ENCODE results near the gene PAQR8.

The PAQR8 gene

GRCh38 chr6:52403627-52404026 is 41.7 kb downstream of the PAQR8 start:
- Histone ChIP-seq H3K27ac (ENCODE audit: low read depth, low read length) (no peak overlapping the region), H3K4me1 (ENCODE audit: control insufficient read depth in 1 of 2, insufficient read depth in 2 of 2, low read length in 2 of 2) (peaks cover 25 to 40% of the 10 kb centered on the region in 2 donors), H3K27me3 (ENCODE audit: control insufficient read depth in 1 of 2, insufficient read depth in 2 of 2, low read length in 2 of 2) (no peaks in the 10 kb centered on the region), H3K36me3 (ENCODE audit: control insufficient read depth in 1 of 2, insufficient read depth in 2 of 2, low read length in 2 of 2) (peaks cover 4 to 26% of the 10 kb centered on the region in 2 donors), H3K9me3 (ENCODE audit: control insufficient read depth in 1 of 2, low read length in 2 of 2) (no peaks in the 10 kb centered on the region), H3K9ac (ENCODE audit: low read depth in 1 of 2, low read length in 2 of 2) (no peak overlapping the region), H3K4me3 (ENCODE audit: low read depth in 1 of 2, low read length in 2 of 2) (no peak overlapping the region)

- Histone ChIP-seq H3K4me3 (ENCODE audit: low read depth in 1 of 2, low read length in 2 of 2) (no peak overlapping the region), H3K4me1 (ENCODE audit: control insufficient read depth in 1 of 2, insufficient read depth in 2 of 2, low read length in 2 of 2) (peaks cover 16 to 25% of the 10 kb centered on the region in 2 donors), H3K27ac (ENCODE audit: low read depth, low read length) (no peak overlapping the region), H3K9ac (ENCODE audit: low read depth in 1 of 2, low read length in 2 of 2) (no peak overlapping the region), H3K36me3 (ENCODE audit: control insufficient read depth in 1 of 2, insufficient read depth in 2 of 2, low read length in 2 of 2) (peaks cover 4 to 26% of the 10 kb centered on the region in 2 donors), H3K27me3 (ENCODE audit: control insufficient read depth in 1 of 2, insufficient read depth in 2 of 2, low read length in 2 of 2) (no peaks in the 10 kb centered on the region), H3K9me3 (ENCODE audit: control insufficient read depth in 1 of 2, low read length in 2 of 2) (no peaks in the 10 kb centered on the region)
These were observed 43.3 kb downstream of the PAQR8 start for GRCh38 chr6:52405243-52405642.

DNA sequence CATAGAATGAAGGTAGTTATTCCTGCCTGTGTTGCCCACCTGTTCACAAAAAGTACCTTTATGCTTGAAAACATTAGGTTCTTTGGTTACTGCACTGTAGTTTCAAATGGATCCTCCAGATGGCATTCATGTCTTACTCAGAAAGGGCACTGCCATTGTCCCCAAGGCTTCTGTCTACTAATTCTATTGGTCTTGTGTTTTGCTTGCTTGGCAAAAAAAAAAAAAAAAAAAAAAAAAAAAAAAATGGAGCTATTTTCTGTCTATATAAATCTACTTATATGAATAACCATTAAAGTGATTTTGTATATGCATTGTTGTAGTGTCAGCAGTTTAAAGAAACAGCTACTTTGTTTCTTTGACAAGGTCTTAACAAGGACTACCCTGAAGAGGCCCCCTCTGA is 45.5 kb downstream of the PAQR8 start:
- H3K27me3 ChIP-seq (ENCODE audit: control insufficient read depth in 1 of 2, insufficient read depth in 2 of 2, low read length in 2 of 2), result no peaks in the 10 kb centered on the region
- no peak overlapping the region for H3K9ac ChIP-seq (ENCODE audit: low read depth in 1 of 2, low read length in 2 of 2)
- H3K4me3 ChIP-seq (ENCODE audit: low read depth in 1 of 2, low read length in 2 of 2), result no peak overlapping the region
- no peak overlapping the region for H3K27ac ChIP-seq (ENCODE audit: low read depth, low read length)
- H3K4me1 ChIP-seq (ENCODE audit: control insufficient read depth in 1 of 2, insufficient read depth in 2 of 2, low read length in 2 of 2), result peaks cover 13 to 14% of the 10 kb centered on the region in 2 donors
- H3K36me3 ChIP-seq (ENCODE audit: control insufficient read depth in 1 of 2, insufficient read depth in 2 of 2, low read length in 2 of 2), result peaks cover 4 to 26% of the 10 kb centered on the region in 2 donors
- H3K9me3 ChIP-seq (ENCODE audit: control insufficient read depth in 1 of 2, low read length in 2 of 2), result no peaks in the 10 kb centered on the region

GRCh38 chr6:52409499-52409898 is 47.5 kb downstream of the PAQR8 start:
- Histone ChIP-seq H3K9me3 (ENCODE audit: control insufficient read depth in 1 of 2, low read length in 2 of 2) (no peaks in the 10 kb centered on the region), H3K27me3 (ENCODE audit: control insufficient read depth in 1 of 2, insufficient read depth in 2 of 2, low read length in 2 of 2) (peaks cover 0 to 2% of the 10 kb centered on the region in 2 donors), H3K4me1 (ENCODE audit: control insufficient read depth in 1 of 2, insufficient read depth in 2 of 2, low read length in 2 of 2) (no peaks in the 10 kb centered on the region), H3K36me3 (ENCODE audit: control insufficient read depth in 1 of 2, insufficient read depth in 2 of 2, low read length in 2 of 2) (peaks cover 4 to 13% of the 10 kb centered on the region in 2 donors), H3K9ac (ENCODE audit: low read depth in 1 of 2, low read length in 2 of 2) (no peak overlapping the region), H3K4me3 (ENCODE audit: low read depth in 1 of 2, low read length in 2 of 2) (no peak overlapping the region), H3K27ac (ENCODE audit: low read depth, low read length) (no peak overlapping the region)

DNA sequence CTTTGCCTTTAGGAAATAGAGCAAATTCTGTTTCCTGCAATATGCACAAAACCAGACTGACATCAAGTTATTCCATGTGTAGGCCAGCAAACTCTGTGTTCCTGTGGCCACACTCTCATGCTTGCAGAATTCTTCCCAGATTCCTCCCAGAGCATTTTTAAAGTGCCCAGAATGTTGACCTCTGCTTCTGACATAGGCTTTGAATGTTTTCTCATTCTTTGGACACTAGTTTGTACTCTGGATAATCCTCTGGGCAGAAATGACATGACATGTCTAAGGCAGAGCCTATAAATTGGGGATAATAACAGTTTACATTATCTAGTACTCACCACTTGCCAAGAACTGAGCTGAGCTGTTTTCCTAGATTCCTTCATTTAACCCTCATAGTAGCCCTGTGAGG is 49.0 kb downstream of the PAQR8 start:
- H3K4me3 ChIP-seq (ENCODE audit: low read depth in 1 of 2, low read length in 2 of 2), result no peak overlapping the region
- peaks cover 0 to 4% of the 10 kb centered on the region in 2 donors for H3K36me3 ChIP-seq (ENCODE audit: control insufficient read depth in 1 of 2, insufficient read depth in 2 of 2, low read length in 2 of 2)
- no peak overlapping the region for H3K27ac ChIP-seq (ENCODE audit: low read depth, low read length)
- H3K27me3 ChIP-seq (ENCODE audit: control insufficient read depth in 1 of 2, insufficient read depth in 2 of 2, low read length in 2 of 2), result peaks cover 0 to 2% of the 10 kb centered on the region in 2 donors
- H3K4me1 ChIP-seq (ENCODE audit: control insufficient read depth in 1 of 2, insufficient read depth in 2 of 2, low read length in 2 of 2), result peaks cover under 1 to 6% of the 10 kb centered on the region in 2 donors
- no peaks in the 10 kb centered on the region for H3K9me3 ChIP-seq (ENCODE audit: control insufficient read depth in 1 of 2, low read length in 2 of 2)
- no peak overlapping the region for H3K9ac ChIP-seq (ENCODE audit: low read depth in 1 of 2, low read length in 2 of 2)

GRCh38 chr6:52411911-52412310 is 50.0 kb downstream of the PAQR8 start:
- no peaks in the 10 kb centered on the region for H3K9me3 ChIP-seq (ENCODE audit: control insufficient read depth in 1 of 2, low read length in 2 of 2)
- H3K27me3 ChIP-seq (ENCODE audit: control insufficient read depth in 1 of 2, insufficient read depth in 2 of 2, low read length in 2 of 2), result peaks cover 0 to 2% of the 10 kb centered on the region in 2 donors
- no peak overlapping the region for H3K4me3 ChIP-seq (ENCODE audit: low read depth in 1 of 2, low read length in 2 of 2)
- H3K27ac ChIP-seq (ENCODE audit: low read depth, low read length), result no peak overlapping the region
- H3K9ac ChIP-seq (ENCODE audit: low read depth in 1 of 2, low read length in 2 of 2), result no peak overlapping the region
- H3K36me3 ChIP-seq (ENCODE audit: control insufficient read depth in 1 of 2, insufficient read depth in 2 of 2, low read length in 2 of 2), result peaks cover 0 to 4% of the 10 kb centered on the region in 2 donors
- peaks cover 10 to 15% of the 10 kb centered on the region in 2 donors for H3K4me1 ChIP-seq (ENCODE audit: control insufficient read depth in 1 of 2, insufficient read depth in 2 of 2, low read length in 2 of 2)

GRCh38 chr6:52415333-52415732 is 53.4 kb downstream of the PAQR8 start:
- Histone ChIP-seq H3K9ac (ENCODE audit: low read depth in 1 of 2, low read length in 2 of 2) (no peak overlapping the region), H3K27me3 (ENCODE audit: control insufficient read depth in 1 of 2, insufficient read depth in 2 of 2, low read length in 2 of 2) (peaks cover 0 to 2% of the 10 kb centered on the region in 2 donors), H3K9me3 (ENCODE audit: control insufficient read depth in 1 of 2, low read length in 2 of 2) (no peaks in the 10 kb centered on the region), H3K4me3 (ENCODE audit: low read depth in 1 of 2, low read length in 2 of 2) (no peak overlapping the region), H3K27ac (ENCODE audit: low read depth, low read length) (no peak overlapping the region), H3K4me1 (ENCODE audit: control insufficient read depth in 1 of 2, insufficient read depth in 2 of 2, low read length in 2 of 2) (peaks cover 14 to 22% of the 10 kb centered on the region in 2 donors), H3K36me3 (ENCODE audit: control insufficient read depth in 1 of 2, insufficient read depth in 2 of 2, low read length in 2 of 2) (no peaks in the 10 kb centered on the region)

DNA sequence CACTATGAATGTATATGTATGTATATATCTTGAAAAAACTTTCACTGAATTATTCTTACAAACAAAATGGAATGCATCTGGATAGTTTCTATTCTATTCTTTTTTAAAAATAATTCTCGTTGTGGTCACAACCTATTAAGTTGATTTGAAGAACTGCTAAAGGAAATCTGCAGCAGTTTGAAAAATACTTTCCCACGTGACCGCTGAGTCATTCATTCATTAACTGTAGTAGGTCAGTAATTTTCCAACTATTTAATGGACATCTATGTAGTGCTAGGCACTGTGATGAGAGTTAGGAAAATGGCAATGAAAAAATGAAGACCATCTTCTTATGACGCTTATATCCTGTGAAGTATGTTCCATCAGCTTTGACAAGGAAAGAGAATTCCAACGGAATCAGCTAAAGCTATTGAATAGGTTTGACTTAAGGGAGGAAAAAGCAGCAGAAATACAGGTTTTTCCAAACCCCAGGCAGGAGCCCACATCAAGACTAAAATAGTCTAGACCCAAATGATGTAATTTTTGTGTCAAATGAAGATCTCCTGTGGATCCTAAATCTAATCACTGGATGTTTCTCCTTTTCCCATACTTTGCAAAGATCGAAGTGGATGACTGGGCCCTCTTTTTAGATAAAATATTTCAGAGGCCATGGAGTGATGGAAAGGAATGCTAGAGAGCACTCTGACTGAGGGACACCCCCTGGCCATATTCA is 54.1 kb downstream of the PAQR8 start:
- H3K9ac ChIP-seq (ENCODE audit: low read depth in 1 of 2, low read length in 2 of 2), result no peak overlapping the region
- H3K27me3 ChIP-seq (ENCODE audit: control insufficient read depth in 1 of 2, insufficient read depth in 2 of 2, low read length in 2 of 2), result peaks cover 0 to 2% of the 10 kb centered on the region in 2 donors
- peaks cover 19 to 25% of the 10 kb centered on the region in 2 donors for H3K4me1 ChIP-seq (ENCODE audit: control insufficient read depth in 1 of 2, insufficient read depth in 2 of 2, low read length in 2 of 2)
- H3K4me3 ChIP-seq (ENCODE audit: low read depth in 1 of 2, low read length in 2 of 2), result no peak overlapping the region
- H3K9me3 ChIP-seq (ENCODE audit: control insufficient read depth in 1 of 2, low read length in 2 of 2), result no peaks in the 10 kb centered on the region
- no peaks in the 10 kb centered on the region for H3K36me3 ChIP-seq (ENCODE audit: control insufficient read depth in 1 of 2, insufficient read depth in 2 of 2, low read length in 2 of 2)
- no peak overlapping the region for H3K27ac ChIP-seq (ENCODE audit: low read depth, low read length)

DNA sequence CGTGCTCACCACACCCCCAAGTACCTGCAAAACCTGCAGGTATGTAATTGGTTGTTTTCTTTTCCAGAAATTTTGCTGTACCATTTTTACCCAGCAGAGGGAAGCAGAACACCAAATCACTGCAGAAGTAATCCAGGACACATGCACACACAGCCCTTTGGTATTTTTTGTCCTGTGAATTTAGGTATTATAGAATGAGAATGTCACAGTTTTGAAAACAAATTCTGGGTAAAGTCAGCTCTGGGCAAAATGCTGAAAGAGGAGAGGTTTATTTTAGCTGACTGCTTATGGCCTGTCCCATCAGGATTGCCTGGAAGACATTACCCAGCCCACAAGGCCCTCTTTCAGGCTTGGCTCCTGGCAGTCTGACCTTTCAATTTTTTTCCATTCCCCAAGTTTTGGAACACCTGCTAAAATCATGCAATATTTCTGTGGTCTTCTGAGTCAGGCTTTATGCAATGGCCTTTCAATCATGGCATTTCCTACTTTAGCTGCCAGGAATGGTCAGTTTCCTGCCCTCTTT is 54.7 kb downstream of the PAQR8 start:
- Histone ChIP-seq H3K9me3 (ENCODE audit: control insufficient read depth in 1 of 2, low read length in 2 of 2) (no peaks in the 10 kb centered on the region), H3K4me1 (ENCODE audit: control insufficient read depth in 1 of 2, insufficient read depth in 2 of 2, low read length in 2 of 2) (peaks cover 19 to 26% of the 10 kb centered on the region in 2 donors), H3K9ac (ENCODE audit: low read depth in 1 of 2, low read length in 2 of 2) (no peak overlapping the region), H3K36me3 (ENCODE audit: control insufficient read depth in 1 of 2, insufficient read depth in 2 of 2, low read length in 2 of 2) (no peaks in the 10 kb centered on the region), H3K27ac (ENCODE audit: low read depth, low read length) (no peak overlapping the region), H3K27me3 (ENCODE audit: control insufficient read depth in 1 of 2, insufficient read depth in 2 of 2, low read length in 2 of 2) (peaks cover 0 to 2% of the 10 kb centered on the region in 2 donors), H3K4me3 (ENCODE audit: low read depth in 1 of 2, low read length in 2 of 2) (no peak overlapping the region)

GRCh38 chr6:52417675-52418111 is 55.7 kb downstream of the PAQR8 start:
- no peaks in the 10 kb centered on the region for H3K36me3 ChIP-seq (ENCODE audit: control insufficient read depth in 1 of 2, insufficient read depth in 2 of 2, low read length in 2 of 2)
- H3K27ac ChIP-seq (ENCODE audit: low read depth, low read length), result no peak overlapping the region
- H3K27me3 ChIP-seq (ENCODE audit: control insufficient read depth in 1 of 2, insufficient read depth in 2 of 2, low read length in 2 of 2), result peaks cover 0 to 2% of the 10 kb centered on the region in 2 donors
- H3K9ac ChIP-seq (ENCODE audit: low read depth in 1 of 2, low read length in 2 of 2), result no peak overlapping the region
- H3K4me3 ChIP-seq (ENCODE audit: low read depth in 1 of 2, low read length in 2 of 2), result no peak overlapping the region
- H3K9me3 ChIP-seq (ENCODE audit: control insufficient read depth in 1 of 2, low read length in 2 of 2), result no peaks in the 10 kb centered on the region
- peaks cover 19 to 26% of the 10 kb centered on the region in 2 donors for H3K4me1 ChIP-seq (ENCODE audit: control insufficient read depth in 1 of 2, insufficient read depth in 2 of 2, low read length in 2 of 2)
